Activated CD4-positive, alpha-beta T cell treated with anti-CD3 and anti-CD28 coated beads for 48 hours (primary cell): Measurements from ENCODE around the gene MCEMP1.

Experiments
- DNase-seq: peaks from one replicate; pipeline ENCODE4 v3.0.0-alpha.2; 2020

The MCEMP1 gene

DNA sequence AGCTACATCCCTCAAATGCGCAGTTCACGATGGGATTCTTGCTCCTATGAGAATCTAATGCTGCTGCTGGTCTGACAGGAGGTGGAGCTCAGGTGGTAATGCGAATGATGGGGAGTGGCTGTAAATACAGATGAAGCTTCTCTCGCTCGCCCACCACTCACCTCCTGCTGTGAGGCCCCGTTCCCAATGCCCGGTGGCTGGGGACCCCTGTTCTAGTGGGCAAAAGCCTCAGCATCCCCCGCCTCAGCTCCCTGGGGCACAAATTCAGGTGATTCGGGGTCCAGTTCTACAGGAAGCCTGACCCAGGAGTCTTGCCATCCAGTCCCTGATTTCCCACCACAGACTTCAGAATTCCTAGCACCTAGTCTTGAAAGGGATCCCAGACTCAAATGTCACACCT, 4.4 kb upstream of the MCEMP1 start:
- DNase-seq: no peak

GRCh38 chr19:7674010-7675005, 2.6 kb upstream of the MCEMP1 start:
- DNase-seq: peak; percentile 61

GRCh38 chr19:7676376-7676775, 514 bp upstream of the MCEMP1 start:
- no peak for DNase-seq

DNA sequence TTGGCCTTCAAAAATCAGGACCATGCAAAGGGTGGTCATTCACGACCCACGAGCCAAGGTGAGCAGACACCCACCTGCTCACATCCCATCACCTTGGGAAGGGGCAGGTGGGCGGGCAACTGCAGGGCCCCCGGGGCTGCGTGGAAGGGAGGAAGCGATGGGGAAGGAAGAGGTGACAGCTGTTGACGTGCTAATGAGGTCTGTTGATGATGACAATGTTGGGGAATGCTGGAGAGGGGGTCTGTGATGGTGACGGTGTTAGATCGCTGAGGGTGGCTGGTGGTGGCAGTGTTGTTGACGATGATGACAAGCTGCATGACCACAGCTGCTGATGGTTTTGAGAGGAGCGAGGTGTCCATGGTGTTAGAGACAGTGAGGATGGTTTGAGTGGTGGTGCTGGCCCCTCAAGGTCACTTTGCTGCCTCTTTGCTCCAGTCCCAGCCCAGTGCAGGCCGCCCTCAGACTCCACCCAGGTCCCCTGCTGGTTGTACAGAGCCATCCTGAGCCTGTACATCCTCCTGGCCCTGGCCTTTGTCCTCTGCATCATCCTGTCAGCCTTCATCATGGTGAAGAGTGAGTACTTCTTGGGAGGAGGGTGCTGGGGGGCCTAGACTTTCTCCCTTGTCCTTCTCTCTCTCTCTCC, 900 bp downstream of the MCEMP1 start:
- no peak for DNase-seq

GRCh38 chr19:7678971-7679751, 2.3 kb downstream of the MCEMP1 start:
- DNase-seq: peak; percentile 76

DNA sequence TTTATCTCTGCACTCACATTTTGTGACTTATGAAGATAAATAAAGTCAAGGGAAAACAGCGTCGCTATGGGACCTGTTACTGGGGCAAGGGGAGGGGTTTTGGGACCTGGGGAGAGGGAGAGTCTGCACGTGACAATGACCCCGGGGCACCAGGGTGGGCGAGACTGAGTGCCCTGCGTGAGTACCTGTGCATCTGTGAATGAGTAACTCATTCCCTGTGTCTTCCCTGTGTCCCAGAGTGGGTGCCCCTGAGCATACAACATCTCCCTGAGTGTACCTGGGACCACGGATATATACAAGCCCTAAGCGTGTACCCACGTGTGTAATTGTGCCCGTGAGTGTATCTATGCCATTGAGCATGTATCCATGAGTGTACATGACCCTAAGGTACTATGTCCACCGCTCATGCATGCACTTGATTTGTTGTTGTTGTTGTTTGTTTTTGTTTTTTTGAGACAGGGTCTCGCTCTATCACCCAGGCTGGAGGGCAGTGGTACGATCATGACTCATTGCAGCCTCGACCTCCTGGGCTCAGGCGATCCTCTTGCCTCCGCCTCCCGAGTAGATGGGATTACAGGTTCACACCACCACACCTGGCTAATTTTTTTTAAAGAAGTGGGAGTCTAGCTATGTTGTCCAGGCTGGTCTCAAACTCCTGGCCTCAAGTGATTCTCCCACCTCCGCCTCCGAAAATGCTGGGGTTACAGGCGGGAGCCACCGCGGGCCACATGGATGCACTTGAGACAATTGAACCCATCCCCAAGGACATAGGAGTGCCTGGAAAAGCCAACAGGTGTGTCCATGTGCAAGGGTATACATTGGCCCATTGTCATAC, 3.1 kb downstream of the MCEMP1 start:
- DNase-seq: no peak

- peak; percentile 90 for DNase-seq
These were observed 3.9 kb downstream of the MCEMP1 start, which contains the start of gene TRAPPC5 for GRCh38 chr19:7680606-7681339. TSS of gene TRAPPC5 (plus strand) at chr19:7680833. CDS start at chr19:7682254, 1,421 bp downstream.

DNA sequence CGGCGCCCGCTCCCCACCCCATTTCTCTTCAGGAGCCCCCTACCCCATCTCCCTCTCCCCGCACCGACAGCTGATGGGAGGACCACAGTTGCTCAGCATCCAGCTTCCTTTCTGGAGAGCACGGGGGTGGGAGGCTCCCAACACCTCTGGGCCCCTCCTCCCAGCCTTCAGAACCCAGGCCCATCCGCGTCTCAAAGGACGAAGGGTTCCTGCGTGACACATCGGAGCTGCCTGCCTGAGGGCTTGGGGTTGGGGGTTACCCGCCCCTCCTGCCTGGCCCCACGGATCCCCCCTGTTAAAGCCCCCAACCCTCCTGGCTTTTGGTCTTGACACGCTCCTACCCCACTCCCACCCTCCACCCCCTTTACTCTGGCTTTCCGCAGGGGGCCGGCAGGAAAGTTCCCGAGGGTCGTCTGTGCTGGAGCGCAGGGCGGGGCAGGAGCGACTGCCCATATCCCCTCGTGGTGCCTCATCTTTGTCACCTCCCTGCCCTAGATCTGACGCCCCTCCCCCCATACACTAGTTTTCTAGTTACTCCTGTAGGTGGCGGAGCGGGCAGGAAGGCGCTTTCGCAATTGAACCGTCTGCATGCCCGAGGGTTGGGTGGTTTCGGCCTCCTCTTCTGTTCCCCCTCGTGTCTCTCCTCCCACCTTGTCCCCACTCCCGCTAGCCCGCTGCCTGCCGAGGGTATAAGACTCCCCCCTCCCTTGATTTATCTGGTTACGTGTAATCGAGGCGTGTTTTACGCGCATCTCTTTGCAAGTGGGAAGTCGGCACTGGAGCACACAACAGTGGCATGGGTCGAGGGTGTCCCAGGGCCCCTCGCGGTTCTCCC, 4.7 kb downstream of the MCEMP1 start:
- peak; percentile 94 for DNase-seq

GRCh38 chr19:7682175-7682855, 5.4 kb downstream of the MCEMP1 start:
- no peak for DNase-seq

DNA sequence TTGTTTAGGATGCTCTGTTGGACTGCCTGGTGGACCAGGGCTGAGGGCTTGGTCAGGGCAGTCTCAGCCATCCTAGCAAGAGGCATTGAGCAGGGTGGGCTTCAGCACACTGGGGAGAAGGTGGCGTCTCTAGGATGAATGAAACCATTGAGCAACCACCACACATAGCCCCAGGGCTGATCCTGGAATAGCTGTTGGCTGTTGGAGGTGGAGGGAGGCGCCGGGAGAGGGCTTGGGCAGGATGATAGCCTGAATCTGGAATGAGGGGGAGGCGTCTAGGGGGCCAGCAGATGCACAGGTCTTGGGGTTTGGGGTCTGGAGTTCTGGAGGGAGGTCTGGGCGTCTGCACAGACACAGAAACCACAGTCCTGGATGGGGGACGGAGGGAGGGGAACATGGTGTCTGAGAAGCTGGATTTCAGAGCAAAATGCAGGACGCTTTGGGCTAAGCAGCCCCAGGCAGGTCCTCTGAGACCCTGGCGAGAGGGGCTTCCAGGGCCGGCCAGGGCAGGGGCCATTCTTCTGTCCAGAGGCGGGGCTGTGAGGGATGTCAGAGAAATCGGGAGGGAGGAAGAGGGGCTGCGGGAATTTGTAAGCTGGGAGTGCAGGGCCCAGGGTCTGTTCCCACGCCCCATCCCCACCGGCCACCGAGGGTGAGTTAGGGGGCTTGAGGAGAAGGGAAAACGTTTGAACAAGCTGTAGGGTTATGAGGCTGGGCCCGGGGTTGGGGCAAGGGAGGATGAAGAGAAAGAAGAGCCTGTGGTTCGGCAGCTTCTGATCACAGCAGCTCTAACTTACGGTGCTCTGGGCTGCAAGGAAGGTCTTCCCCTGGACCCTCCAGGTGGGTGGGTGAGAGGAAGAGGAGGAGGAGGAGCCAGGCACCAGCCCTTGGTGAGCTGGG, 8.9 kb downstream of the MCEMP1 start:
- no peak for DNase-seq

GRCh38 chr19:7687177-7687576, 10.3 kb downstream of the MCEMP1 start:
- no peak for DNase-seq

DNA sequence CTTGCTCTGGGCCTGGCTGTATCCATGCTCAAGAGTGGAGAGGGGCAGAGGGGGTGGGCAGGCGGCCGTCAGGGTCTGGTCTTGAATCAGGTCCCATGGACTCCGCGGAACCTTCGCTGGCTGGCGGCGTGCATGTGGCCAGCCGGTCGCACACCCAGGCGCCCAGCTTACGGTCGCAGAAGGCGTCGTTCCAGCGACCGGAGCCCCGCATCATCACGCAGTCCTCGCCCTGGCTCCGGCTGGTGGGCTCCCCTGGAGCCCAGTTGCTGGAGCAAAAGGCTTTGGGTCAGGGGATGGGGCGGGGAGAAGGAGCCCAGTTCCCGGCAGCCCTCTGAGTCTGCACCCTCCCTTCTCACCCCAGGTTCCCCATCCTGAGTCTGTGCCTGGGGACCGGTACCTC, 12.3 kb downstream of the MCEMP1 start:
- DNase-seq: no peak

DNA sequence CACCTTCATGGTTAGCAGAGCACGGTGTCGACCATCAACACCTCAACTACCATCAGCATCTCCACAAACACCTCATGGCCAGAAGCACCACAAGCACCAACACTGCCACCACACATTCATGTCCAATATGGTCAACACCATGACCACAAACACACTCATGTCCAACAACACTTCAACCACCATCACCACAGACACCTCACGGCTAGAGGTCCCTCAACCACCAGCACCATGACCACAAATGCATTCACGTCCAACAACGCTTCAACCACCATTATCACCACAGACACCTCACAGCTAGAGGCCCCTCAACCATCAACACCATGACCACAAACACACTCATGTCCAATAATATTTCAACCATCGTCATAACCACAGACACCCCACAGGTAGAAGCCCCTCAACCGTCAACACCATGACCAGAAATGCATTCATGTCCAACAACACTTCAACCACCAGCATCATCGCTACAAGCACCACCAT, 13.9 kb downstream of the MCEMP1 start:
- DNase-seq: no peak

DNA sequence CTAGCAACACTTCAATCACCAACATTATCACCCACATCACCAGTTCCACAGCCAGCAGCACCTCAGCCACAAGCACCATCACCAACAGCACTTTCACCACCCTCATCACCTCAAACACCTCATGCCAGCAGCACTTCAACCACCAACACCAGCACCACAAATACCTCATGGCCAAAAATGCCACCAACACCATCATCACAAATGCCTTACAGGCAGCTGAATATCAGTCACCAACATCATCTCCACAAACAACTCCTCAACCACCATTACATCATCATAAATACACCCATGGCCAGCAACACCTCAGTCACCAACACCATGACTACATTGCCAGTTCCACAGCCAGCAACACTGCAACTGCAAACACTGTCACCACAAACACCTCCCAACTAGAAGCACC, 14.6 kb downstream of the MCEMP1 start:
- peak; percentile 30 for DNase-seq

DNA sequence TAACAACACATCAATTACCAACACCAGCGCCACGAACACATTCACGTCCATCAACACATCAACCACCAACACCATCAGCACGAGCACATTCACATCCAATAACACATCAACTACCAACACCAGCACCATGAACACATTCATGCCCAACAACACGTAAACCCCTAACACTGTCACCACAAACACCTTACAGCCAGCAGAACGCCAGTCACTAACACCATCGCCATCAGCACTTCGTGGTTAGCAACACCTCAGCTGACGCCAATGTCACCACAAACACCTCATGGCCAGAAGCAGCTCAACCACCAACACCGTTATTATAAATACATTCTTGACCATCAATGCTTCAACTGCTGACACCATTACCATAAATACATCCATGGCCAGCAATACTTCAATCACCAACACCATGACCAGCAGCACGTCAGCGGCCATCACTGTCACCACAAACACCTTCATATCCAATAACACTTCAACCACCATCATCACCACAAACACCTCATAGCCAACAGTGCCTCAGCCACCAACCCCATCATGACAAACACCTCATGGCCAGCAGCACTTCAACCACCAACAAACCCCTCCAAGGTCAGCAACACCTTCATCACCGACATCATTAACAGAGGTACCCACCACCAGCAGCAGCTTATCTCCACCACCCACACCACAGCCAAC, 15.7 kb downstream of the MCEMP1 start:
- peak; percentile 38 for DNase-seq

- no peak for DNase-seq
These were observed 17.6 kb downstream of the MCEMP1 start for GRCh38 chr19:7694499-7694898.

DNA sequence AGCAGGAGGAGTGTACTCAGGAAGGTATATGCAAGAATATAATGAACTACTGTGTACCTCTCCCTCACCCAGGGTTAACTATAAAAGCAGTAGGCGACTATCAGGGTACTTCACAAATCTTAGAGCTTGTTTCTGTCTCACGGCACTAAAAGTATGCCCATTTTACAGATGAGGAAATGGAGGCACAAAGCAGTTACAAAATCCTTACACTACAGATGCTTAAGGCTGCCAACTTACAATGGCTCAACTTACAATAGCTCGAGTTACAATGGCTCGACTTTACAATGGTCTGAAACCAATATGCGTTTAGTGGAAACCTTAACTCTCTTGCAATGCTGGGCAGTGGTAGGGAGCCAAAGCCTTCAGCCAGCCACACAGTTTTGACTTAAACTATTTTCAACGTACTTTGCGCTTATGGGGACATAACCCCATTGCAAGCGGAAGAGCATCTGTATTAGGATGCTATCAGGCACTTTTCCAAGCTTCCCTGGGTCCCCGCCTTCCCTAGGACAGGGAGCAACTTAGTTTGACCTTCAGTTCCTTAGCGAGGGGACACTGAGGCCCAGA, 20.9 kb downstream of the MCEMP1 start:
- no peak for DNase-seq

DNA sequence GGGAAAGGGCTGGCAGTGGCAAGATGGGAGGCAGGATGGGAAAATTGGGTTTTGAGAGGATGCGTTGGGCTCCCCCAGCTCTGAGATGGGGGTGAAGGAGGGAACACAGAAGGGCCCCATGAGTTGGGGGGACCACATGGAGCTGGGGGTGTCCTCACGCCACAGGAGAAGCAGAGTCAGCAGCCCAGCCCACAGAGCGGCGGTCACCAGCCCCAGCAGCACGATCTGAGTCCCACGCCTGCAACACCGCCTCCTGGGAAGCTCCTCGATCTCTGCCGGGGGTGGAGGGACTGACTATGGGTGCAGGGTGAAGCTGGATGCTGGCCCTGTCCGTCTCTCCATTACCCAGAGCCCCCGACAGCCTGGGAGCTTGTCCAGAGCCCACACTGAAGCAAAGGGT, 21.7 kb downstream of the MCEMP1 start:
- DNase-seq: no peak
